Measurements from ENCODE around the gene DOCK6.
A peak's percentile ranks its signal among the peaks of the same experiment; 100 is the strongest.

DOCK6 gene, protein sequence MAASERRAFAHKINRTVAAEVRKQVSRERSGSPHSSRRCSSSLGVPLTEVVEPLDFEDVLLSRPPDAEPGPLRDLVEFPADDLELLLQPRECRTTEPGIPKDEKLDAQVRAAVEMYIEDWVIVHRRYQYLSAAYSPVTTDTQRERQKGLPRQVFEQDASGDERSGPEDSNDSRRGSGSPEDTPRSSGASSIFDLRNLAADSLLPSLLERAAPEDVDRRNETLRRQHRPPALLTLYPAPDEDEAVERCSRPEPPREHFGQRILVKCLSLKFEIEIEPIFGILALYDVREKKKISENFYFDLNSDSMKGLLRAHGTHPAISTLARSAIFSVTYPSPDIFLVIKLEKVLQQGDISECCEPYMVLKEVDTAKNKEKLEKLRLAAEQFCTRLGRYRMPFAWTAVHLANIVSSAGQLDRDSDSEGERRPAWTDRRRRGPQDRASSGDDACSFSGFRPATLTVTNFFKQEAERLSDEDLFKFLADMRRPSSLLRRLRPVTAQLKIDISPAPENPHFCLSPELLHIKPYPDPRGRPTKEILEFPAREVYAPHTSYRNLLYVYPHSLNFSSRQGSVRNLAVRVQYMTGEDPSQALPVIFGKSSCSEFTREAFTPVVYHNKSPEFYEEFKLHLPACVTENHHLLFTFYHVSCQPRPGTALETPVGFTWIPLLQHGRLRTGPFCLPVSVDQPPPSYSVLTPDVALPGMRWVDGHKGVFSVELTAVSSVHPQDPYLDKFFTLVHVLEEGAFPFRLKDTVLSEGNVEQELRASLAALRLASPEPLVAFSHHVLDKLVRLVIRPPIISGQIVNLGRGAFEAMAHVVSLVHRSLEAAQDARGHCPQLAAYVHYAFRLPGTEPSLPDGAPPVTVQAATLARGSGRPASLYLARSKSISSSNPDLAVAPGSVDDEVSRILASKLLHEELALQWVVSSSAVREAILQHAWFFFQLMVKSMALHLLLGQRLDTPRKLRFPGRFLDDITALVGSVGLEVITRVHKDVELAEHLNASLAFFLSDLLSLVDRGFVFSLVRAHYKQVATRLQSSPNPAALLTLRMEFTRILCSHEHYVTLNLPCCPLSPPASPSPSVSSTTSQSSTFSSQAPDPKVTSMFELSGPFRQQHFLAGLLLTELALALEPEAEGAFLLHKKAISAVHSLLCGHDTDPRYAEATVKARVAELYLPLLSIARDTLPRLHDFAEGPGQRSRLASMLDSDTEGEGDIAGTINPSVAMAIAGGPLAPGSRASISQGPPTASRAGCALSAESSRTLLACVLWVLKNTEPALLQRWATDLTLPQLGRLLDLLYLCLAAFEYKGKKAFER (N-terminal part only)

DNA sequence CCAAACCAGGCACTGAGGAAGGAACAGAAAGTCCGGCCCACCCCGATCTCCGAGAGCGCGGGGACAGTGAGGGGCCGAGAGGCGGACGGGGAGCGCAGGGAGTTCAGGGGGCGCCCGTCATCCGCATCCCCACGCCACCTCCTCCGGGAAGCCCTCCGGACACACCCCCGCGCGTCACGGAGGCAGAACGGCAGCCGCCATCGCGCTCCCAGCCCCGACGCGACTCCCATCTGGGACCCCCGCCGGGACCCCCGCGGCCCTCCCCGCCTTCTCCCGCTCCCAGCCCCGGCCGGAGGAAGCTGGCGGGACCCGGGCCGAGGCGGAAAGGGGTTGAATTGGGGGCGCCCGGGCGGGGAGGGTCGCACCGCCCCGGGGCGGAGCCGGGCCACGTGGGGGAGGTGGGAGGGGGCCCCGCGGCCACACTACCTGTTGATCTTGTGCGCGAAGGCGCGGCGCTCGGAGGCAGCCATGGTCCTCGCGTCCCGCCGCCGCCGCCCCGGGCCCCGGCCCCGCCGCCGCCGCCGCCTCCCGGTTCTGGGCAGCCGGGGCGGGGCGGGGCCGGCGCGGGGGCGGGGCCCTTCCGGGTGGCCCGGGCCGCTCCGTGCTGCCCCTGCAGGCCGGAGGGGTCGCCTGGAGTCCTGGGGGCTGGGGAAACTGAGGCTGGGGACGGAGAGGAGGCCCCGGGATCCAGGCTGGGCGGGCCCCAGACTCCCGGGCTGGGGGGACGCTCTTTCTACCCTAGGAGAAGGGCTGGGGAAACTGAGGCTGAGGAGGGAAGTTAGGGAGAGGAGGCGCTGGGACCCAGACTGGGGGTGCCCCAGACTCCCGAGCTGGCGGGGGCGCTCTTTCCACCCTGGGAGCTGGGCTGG, at the start of gene DOCK6:
TSS of gene DOCK6 (minus strand) at position 554 of the 869 bp plus-strand sequence. CDS start at position 470, 84 bp downstream.
- peak within 1 kb of the TSS; percentile 77 for H3K4me3 Mint-ChIP-seq
- no peaks in the 10 kb centered on the region for H3K9me3 Mint-ChIP-seq
- peaks cover 22% of the 10 kb centered on the region for H3K27me3 Mint-ChIP-seq

DNA sequence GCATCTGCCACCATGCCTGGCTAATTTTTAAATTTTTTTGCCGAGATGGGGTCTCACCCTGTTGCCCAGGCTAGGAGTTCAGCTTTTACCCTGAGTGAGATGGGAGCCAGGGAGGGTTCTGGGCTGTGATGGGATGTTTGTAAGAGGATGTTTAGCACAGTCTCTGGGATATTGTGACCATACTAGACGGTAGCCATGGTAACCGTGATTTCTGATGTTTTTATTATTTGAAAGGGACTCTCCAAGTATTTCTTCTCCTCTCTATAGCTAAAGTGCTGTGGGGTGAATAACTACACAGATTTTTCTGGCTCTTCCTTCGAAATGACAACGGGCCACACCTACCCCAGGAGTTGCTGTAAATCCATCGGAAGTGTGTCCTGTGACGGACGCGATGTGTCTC, 44.0 kb upstream of the DOCK6 start:
- no peak for ATAC-seq
- Mint-ChIP-seq H3K27ac (no peak overlapping the region), H3K4me1 (no peaks in the 10 kb centered on the region), H3K4me3 (no peak overlapping the region), H3K36me3 (no peaks in the 10 kb centered on the region), H3K27me3 (peaks cover 17% of the 10 kb centered on the region), H3K9me3 (no peaks in the 10 kb centered on the region)

More for the DNA sequence above, at the start of gene DOCK6:
- Mint-ChIP-seq H3K4me1 (peaks cover 13% of the 10 kb centered on the region), H3K27ac (peak within 1 kb of the TSS; percentile 57), H3K36me3 (no peaks in the 10 kb centered on the region)
- peak; percentile 66 for ATAC-seq

DNA sequence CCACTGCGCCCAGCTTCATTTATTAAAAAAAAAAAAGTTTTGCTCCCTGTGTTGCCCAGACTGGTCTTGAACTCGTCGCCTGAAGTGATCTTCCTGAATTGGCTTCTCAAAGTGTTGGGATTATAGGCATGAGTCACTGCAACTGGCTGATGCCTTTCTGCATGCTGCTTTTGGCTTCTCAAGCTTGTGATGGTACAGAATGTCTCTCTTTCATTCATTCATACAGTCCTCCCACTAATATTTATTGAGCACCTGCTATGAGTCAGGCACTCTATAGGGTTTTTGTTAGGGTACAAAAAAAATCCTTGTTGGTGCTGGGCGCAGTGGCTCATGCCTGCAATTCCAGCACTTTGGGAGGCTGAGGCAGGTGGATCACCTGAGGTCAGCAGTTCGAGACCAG, 42.6 kb upstream of the DOCK6 start:
- H3K9me3 Mint-ChIP-seq = no peaks in the 10 kb centered on the region
- peaks cover 20% of the 10 kb centered on the region for H3K27me3 Mint-ChIP-seq
- H3K36me3 Mint-ChIP-seq = no peaks in the 10 kb centered on the region
- no peak overlapping the region for H3K4me3 Mint-ChIP-seq
- no peak overlapping the region for H3K27ac Mint-ChIP-seq
- no peaks in the 10 kb centered on the region for H3K4me1 Mint-ChIP-seq
- ATAC-seq = no peak

DNA sequence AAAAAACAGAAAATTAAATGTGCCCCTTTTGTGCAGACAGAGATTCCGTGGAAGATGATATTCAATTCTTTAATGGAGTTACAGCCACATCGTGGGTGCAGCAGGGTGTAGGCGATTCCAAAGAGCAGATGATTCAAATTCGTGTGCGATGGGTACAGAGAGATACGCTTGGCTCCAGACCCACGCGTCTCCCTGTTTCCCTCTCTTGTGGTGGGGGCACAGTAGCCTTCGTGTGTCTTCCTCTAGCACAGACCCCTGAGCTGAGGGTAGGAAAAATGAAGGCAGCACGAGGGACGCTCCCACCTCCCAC, 38.4 kb upstream of the DOCK6 start:
- ATAC-seq = no peak
- no peaks in the 10 kb centered on the region for H3K9me3 Mint-ChIP-seq
- no peaks in the 10 kb centered on the region for H3K36me3 Mint-ChIP-seq
- no peak overlapping the region for H3K4me3 Mint-ChIP-seq
- no peak overlapping the region for H3K27ac Mint-ChIP-seq
- peaks cover 30% of the 10 kb centered on the region for H3K27me3 Mint-ChIP-seq
- no peaks in the 10 kb centered on the region for H3K4me1 Mint-ChIP-seq

DNA sequence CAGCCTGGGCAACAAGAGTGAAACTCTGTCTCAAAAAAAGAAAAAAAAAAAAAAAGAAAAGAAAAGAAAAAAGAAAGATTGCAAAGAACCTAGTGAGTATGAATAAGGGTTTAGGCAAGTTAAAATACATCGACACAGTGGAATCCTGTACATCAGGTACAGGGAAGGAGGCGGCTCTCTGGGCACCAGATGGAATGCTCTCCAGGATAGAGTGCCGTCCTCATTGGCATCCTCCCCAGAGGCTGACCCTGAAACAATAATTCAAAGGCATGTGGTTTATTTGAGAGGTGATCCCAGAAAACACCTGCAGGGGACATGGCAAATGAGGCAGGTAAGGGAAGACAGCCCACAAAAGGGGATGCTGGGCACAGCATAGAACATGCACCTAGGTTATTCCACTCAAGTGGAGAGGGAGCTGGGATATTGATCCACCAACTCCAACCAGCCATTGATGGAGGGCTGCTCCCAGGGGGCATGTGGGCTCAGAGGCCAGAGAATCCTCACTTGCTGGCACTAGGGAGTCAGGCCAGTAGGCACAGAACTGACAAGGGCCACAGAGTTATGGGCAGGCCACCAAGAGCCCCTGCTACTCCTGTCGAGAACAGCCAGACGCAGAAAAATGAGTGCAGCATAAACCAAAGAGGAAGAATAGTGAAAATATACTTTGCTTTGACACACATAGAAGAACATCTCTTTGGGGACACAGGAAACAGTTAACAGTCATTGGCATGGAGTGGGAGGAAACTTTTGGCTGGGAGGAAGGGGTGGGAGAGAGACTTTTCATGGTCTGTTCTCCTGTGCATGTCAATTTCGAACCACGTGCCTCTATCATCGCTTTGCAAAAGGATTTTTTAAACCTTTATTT, 37.9 kb upstream of the DOCK6 start:
- no peaks in the 10 kb centered on the region for H3K9me3 Mint-ChIP-seq
- no peak overlapping the region for H3K27ac Mint-ChIP-seq
- no peak overlapping the region for H3K4me3 Mint-ChIP-seq
- H3K27me3 Mint-ChIP-seq = peaks cover 30% of the 10 kb centered on the region
- H3K36me3 Mint-ChIP-seq = no peaks in the 10 kb centered on the region
- no peaks in the 10 kb centered on the region for H3K4me1 Mint-ChIP-seq
- ATAC-seq = no peak

DNA sequence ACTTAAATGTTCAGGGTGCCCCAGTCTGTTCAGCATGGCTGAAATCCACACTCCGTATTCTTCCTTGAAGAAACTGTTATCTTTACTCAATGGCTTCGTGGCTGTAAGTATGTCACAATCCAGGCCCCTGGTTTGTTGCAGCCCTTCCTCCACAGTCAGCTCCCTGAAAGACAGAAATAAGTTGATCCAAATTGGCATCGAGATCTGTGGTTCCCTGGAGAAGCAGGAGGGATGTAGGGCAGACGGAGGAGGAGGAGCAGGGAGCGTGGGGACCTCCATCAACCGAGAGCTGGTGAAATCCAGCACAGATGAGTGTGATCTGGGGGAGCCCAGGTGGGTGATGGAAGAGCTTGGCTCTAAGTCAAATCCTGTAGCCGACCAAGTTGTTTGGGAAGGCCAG, 33.9 kb upstream of the DOCK6 start:
- Mint-ChIP-seq H3K36me3 (no peaks in the 10 kb centered on the region), H3K4me1 (peaks cover 10% of the 10 kb centered on the region), H3K27ac (no peak overlapping the region), H3K9me3 (no peaks in the 10 kb centered on the region), H3K27me3 (peaks cover 43% of the 10 kb centered on the region), H3K4me3 (no peak overlapping the region)
- no peak for ATAC-seq

DNA sequence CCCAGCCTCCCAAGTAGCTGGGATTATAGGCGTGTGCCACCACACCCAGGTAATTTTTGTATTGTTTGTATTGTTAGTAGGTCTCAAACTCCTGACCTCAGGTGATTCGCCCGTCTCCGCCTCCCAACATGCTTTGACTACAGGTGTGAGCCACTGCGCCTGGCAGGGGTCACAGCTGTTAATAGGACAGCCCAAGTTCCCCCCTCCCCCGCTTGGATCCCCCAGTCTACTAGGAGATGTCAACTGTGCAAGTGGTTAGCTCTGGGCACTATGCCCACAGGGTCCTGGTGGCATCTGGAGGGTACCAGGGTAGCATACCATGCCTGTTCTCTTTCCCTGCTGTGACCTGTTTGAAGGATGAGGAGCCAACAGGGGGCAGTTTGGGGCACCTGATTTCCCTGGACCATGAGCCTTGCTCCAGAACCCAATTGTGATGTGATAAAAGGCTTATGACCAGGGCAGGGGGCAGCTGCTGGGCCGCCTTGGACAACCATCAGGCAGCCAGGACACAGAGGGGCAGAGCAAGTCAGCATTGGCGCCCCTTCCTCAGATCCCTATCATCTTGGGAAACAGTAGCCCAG, 33.4 kb upstream of the DOCK6 start, which contains the start of gene TSPAN16:
TSS of gene TSPAN16 (plus strand) at position 496 of the 581 bp plus-strand sequence. CDS start 138 bp downstream, outside the sequence.
- Mint-ChIP-seq H3K9me3 (no peaks in the 10 kb centered on the region), H3K27ac (no peak within 1 kb of the TSS), H3K27me3 (peaks cover 42% of the 10 kb centered on the region), H3K36me3 (no peaks in the 10 kb centered on the region), H3K4me1 (peaks cover 10% of the 10 kb centered on the region), H3K4me3 (no peak within 1 kb of the TSS)
- ATAC-seq = no peak

DNA sequence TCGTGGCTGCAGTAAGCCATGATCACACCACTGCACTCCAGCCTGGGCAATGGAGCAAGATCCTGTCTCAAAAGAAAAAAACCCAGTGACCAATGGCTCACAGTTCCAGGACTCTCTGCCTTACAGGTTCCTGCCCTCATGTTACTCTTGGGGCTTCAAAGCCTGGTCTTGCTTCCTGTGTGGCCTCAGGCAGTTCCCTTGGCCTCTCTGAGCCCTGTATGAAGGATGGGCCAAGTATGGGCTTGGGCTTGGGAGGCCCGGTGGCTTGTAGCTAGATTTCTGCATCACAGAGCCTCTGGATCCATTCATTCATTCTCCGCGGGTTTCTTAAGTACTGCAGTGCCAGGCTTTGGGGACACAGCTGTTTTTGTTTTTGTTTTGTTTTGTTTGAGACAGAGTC, 32.9 kb upstream of the DOCK6 start:
- Mint-ChIP-seq H3K36me3 (no peaks in the 10 kb centered on the region), H3K4me3 (no peak overlapping the region), H3K27me3 (peaks cover 37% of the 10 kb centered on the region), H3K9me3 (no peaks in the 10 kb centered on the region), H3K27ac (no peak overlapping the region), H3K4me1 (peaks cover 10% of the 10 kb centered on the region)
- ATAC-seq = no peak

DNA sequence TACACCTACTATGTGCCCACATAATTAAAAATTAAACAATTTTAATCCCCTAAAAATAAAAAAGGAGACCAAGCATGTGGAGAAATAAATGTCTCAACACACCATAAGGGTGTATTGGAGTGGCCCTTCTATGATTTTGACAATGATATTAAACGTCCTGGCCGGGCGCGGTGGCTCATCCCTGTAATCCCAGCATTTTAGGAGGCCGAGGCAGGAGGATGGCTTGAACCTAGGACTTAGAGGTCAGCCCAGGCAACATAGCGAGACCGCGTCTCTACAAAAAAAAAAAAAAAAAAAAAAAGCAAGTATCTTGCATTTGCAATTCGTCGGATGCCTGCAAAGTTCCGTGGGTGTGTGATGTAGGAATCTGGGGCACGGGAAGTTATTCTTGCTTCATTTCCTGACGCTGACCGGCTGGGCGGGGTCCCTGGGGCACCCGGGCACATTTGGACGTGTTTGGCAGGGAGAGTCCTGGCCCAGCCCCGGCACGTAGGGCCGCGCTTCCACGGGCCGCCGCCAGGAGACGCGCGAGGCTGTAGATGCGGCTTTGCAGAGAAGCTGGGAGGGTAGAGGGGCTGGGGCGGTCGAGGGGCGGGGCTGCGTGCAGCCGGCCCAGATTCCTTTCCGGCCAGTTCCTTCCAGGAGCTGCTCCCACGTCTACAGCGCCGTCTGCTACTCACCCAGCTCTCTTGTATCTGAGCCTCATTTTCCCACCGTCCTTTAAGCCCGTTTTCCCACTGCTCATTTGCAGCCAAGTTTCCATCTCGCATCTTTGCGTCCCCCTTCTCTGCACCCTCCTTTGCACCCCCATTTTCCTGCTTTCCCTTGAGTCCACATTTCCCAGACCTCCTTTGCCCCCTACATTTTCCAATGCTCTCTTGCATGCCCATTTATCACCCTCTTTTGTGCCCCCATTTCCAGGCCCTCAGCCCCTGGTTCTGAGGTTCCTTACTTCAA, 31.4 kb upstream of the DOCK6 start:
- peak overlapping the region; percentile 19 for H3K4me3 Mint-ChIP-seq
- no peaks in the 10 kb centered on the region for H3K9me3 Mint-ChIP-seq
- peaks cover 10% of the 10 kb centered on the region for H3K4me1 Mint-ChIP-seq
- ATAC-seq = peak; percentile 94
- H3K36me3 Mint-ChIP-seq = no peaks in the 10 kb centered on the region
- peaks cover 35% of the 10 kb centered on the region for H3K27me3 Mint-ChIP-seq
- H3K27ac Mint-ChIP-seq = no peak overlapping the region

DNA sequence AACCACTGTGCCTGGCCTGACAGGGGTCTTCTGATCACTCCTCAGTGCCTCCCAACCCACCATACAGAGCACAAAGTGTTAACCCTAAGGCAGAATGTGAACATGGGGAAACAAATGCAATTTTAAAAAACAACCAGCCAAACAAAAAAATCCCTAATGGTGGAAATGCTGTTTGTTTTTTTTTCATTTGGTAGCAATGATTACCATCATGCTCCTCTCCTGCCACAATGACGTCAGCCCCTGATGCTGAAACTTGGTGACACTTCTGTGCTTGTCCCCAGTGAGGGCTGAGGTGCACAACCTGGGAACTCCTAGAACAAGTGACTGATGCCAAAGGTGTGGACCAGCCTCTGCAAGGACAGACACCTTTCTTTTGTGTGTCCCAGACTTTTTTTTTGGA, 29.7 kb upstream of the DOCK6 start:
- H3K4me3 Mint-ChIP-seq = no peak overlapping the region
- H3K36me3 Mint-ChIP-seq = no peaks in the 10 kb centered on the region
- no peaks in the 10 kb centered on the region for H3K9me3 Mint-ChIP-seq
- H3K4me1 Mint-ChIP-seq = peaks cover 10% of the 10 kb centered on the region
- peaks cover 41% of the 10 kb centered on the region for H3K27me3 Mint-ChIP-seq
- no peak overlapping the region for H3K27ac Mint-ChIP-seq
- no peak for ATAC-seq

DNA sequence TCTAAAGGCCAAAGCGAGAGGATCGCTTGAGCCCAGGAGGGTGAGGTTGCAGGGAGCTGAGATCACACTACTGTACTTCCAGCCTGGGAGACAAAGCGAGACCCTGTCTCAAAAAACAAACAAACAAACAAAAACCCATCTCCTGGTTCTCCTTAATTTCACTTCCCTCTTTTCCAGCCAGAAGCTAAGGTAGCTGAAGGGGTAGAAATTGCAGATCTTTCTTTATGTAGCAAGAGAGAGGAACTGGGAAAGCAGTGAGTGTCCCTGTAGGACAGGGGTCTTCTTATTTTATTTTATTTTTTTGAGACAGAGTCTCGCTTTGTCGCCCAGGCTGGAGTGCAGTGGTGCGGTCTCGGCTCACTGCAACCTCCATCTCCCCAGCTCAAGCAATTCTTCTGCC, 29.1 kb upstream of the DOCK6 start:
- Mint-ChIP-seq H3K36me3 (no peaks in the 10 kb centered on the region), H3K4me3 (no peak overlapping the region), H3K4me1 (peaks cover 10% of the 10 kb centered on the region), H3K27ac (no peak overlapping the region), H3K9me3 (no peaks in the 10 kb centered on the region), H3K27me3 (peaks cover 45% of the 10 kb centered on the region)
- no peak for ATAC-seq

DNA sequence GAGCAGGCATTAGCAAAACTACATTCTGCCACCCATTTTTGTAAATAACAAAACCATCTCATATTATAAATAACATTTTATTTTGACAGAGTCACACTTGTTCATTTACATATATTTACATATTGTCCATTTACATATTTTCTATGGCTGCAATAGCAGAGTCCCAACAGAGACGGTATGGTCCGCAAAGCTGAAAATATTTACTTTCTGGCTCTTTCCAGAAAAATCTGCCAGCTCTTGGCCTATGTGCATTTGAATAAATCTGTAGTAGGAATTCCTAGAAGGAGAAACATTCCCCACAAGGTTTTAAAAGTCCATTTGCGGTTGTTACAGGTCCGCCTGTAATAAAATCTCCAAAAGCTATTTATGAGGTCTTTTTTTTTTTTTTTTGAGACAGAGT, 27.9 kb upstream of the DOCK6 start:
- no peaks in the 10 kb centered on the region for H3K9me3 Mint-ChIP-seq
- no peak overlapping the region for H3K4me3 Mint-ChIP-seq
- peaks cover 45% of the 10 kb centered on the region for H3K27me3 Mint-ChIP-seq
- peaks cover 10% of the 10 kb centered on the region for H3K4me1 Mint-ChIP-seq
- no peaks in the 10 kb centered on the region for H3K36me3 Mint-ChIP-seq
- H3K27ac Mint-ChIP-seq = no peak overlapping the region
- no peak for ATAC-seq
